OCI-LY1 (cell line): ENCODE results near the gene DCUN1D2.

Experiments used
- H2AFZ ChIP-seq: fragments of 200-600 bp; sonication (generic), shearing (Covaris generic); 2 replicates; pipeline ENCODE4 v1.6.0; 2014; ENCODE audit warnings: antibody characterized with exemption, mild to moderate bottlenecking, low read length
- H3F3A ChIP-seq: fragments of 200-600 bp; sonication (generic), shearing (Covaris generic); 2 replicates; pipeline ENCODE4 v1.6.0; 2014; ENCODE audit warnings: mild to moderate bottlenecking, antibody characterized with exemption, low read length, moderate library complexity; ENCODE audit not compliant: insufficient read depth
- H3K27ac ChIP-seq: fragments of 200-600 bp; sonication (generic); 2 replicates; pipeline ENCODE4 v1.5.1; 2014; ENCODE audit warnings: low read length, mixed run types, mild to moderate bottlenecking, low read depth; ENCODE audit not compliant: poor library complexity, severe bottlenecking
- H3K27me3 ChIP-seq: fragments of 200-600 bp; sonication (generic); 2 replicates; pipeline ENCODE4 v1.6.0; 2014; ENCODE audit warnings: antibody characterized with exemption, mild to moderate bottlenecking, low read length, moderate library complexity; ENCODE audit not compliant: insufficient read depth
- H3K36me3 ChIP-seq: fragments of 200-600 bp; sonication (generic); 2 replicates; pipeline ENCODE4 v1.6.1; 2014; ENCODE audit warnings: mild to moderate bottlenecking, antibody characterized with exemption, low read length, moderate library complexity, mixed read lengths; ENCODE audit not compliant: insufficient read depth
- H3K4me1 ChIP-seq: fragments of 200-600 bp; sonication (generic); 2 replicates; pipeline ENCODE4 v1.5.1; 2014; ENCODE audit warnings: mild to moderate bottlenecking, low read length, moderate library complexity; ENCODE audit not compliant: insufficient read depth, severe bottlenecking
- H3K4me2 ChIP-seq: fragments of 200-600 bp; sonication (generic), shearing (Covaris generic); 2 replicates; pipeline ENCODE4 v1.6.1; 2014; ENCODE audit warnings: low read length
- H3K4me3 ChIP-seq: fragments of 200-600 bp; sonication (generic); 2 replicates; pipeline ENCODE4 v1.5.1; 2014; ENCODE audit warnings: low read length, low read depth, mild to moderate bottlenecking, mixed read lengths; ENCODE audit not compliant: poor library complexity, severe bottlenecking
- H3K79me2 ChIP-seq: fragments of 200-600 bp; shearing (Covaris generic); 2 replicates; pipeline ENCODE4 v1.6.1; 2016; ENCODE audit warnings: mixed run types, low read length, mixed read lengths; ENCODE audit not compliant: insufficient read depth
- H3K9ac ChIP-seq: fragments of 200-600 bp; sonication (generic), shearing (Covaris generic); 2 replicates; pipeline ENCODE4 v1.6.1; 2014; ENCODE audit warnings: mild to moderate bottlenecking, low read length, mixed read lengths
- H3K9me2 ChIP-seq: fragments of 200-600 bp; sonication (generic), shearing (Covaris generic); 2 replicates; pipeline ENCODE4 v1.6.1; 2014; ENCODE audit warnings: low read depth, mild to moderate bottlenecking, low read length, mixed read lengths
- H3K9me3 ChIP-seq: fragments of 200-600 bp; shearing (Covaris generic); 2 replicates; pipeline ENCODE4 v1.6.1; 2014; ENCODE audit warnings: low read length, mixed read lengths
- H4K20me1 ChIP-seq: fragments of 200-600 bp; sonication (generic), shearing (Covaris generic); 2 replicates; pipeline ENCODE4 v1.6.0; 2016; ENCODE audit warnings: mild to moderate bottlenecking, low read length; ENCODE audit not compliant: insufficient read depth
- EZH2 ChIP-seq: fragments of 200-600 bp; sonication (generic), shearing (Covaris generic); IDR thresholded peaks from 2 replicates; pipeline ENCODE4 v1.8.0; 2017; ENCODE audit warnings: borderline replicate concordance, mixed run types, mild to moderate bottlenecking, antibody characterized with exemption, low read length, moderate library complexity, mixed read lengths
- TF ChIP-seq, protein P1 (sequence below): fragments of 200-600 bp; sonication (generic), shearing (Covaris generic); IDR thresholded peaks from 2 replicates; pipeline ENCODE4 v1.5.1; 2017; ENCODE audit warnings: mild to moderate bottlenecking, antibody characterized with exemption, low read length, moderate library complexity, mixed read lengths

The DCUN1D2 gene

DNA sequence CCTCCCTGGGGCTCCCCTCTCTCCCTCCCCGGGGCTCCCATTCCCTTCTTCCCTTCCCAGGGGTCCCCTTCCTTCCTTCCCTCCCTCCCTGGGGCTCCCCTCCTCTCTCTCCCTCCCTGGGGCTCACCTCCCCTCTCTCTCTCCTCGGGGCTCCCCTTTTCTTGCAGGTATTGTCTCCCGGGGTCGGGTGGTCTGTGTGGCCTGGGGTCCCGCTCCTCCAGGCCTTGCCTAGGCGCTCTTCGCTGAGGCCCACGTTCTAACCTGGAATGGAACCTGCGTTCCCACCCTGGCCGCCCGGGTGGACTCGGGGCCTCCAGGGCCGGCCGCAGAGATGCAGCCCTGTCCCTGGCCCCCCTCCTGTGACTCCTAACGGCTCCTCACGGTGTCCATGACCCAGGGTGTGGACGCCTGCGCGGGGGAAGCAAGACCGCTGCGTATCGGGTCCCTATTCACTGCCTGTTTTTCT, 940 bp upstream of the DCUN1D2 start:
- H3K4me1 ChIP-seq: peaks cover 63% of the 10 kb centered on the region

DNA sequence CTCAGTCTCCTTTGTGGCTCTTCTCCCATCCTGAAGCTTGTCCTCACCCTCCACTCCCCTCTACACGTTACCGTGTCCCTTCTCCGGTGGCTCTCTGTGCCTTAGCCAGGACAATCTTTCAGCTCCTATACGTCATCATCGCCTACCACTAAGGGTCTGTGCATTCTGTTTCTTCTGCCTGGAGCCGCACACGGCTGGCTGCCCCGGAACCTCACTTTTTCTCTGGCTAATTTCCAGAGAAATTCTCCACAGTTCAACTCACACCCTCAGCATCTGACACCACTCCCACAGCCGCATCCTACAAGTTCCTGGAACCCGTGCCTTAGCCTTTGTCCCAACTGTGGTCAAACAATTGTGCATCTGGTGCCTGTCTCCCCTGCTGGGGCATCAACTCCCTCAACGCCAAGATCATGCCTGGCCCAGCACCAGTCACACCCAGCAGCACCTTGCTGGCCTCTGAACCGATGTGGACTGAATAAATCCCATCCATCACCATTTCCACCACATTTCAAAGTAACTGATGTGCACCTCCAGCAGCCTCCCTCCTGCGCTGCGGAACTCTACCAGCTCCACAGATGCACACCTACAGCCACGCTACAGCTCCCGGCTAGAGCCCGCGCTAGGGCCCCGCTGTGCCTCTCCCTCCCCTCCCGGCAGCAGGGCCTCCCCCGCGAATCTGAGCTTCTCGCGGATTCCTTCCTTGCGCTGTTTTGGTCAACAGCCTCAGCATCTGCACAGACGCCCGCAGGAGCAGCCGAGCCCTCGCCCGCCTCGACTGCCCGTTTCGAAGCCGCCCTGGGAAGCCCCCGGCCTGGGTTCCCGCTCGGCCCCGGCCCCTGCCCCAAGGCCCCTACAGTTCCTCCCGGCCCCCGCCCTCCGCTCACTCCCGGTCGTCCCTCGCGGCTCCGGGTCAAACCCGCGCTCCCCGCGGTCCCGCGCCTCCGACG, 689 bp downstream of the DCUN1D2 start:
- Histone ChIP-seq H3K9ac (peak overlapping the region; percentile 85), H3K4me2 (peak overlapping the region; percentile 96), H3K9me2 (no peaks in the 10 kb centered on the region), H4K20me1 (no peaks in the 10 kb centered on the region), H3K27me3 (no peaks in the 10 kb centered on the region), H3K36me3 (peaks cover 7% of the 10 kb centered on the region; the same call in 1 of the 2 replicates), H3K4me1 (peaks cover 65% of the 10 kb centered on the region), H3K27ac (no peak overlapping the region), H2AFZ (no peak overlapping the region), H3K79me2 (peaks cover 51% of the 10 kb centered on the region), H3K9me3 (no peaks in the 10 kb centered on the region), H3K4me3 (peak overlapping the region; percentile 89), H3F3A (no peaks in the 10 kb centered on the region)
- TF ChIP-seq EZH2: no peak
- TF ChIP-seq, protein P1, sequence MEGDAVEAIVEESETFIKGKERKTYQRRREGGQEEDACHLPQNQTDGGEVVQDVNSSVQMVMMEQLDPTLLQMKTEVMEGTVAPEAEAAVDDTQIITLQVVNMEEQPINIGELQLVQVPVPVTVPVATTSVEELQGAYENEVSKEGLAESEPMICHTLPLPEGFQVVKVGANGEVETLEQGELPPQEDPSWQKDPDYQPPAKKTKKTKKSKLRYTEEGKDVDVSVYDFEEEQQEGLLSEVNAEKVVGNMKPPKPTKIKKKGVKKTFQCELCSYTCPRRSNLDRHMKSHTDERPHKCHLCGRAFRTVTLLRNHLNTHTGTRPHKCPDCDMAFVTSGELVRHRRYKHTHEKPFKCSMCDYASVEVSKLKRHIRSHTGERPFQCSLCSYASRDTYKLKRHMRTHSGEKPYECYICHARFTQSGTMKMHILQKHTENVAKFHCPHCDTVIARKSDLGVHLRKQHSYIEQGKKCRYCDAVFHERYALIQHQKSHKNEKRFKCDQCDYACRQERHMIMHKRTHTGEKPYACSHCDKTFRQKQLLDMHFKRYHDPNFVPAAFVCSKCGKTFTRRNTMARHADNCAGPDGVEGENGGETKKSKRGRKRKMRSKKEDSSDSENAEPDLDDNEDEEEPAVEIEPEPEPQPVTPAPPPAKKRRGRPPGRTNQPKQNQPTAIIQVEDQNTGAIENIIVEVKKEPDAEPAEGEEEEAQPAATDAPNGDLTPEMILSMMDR: no peak; the same call in none of the 2 replicates

More for the DNA sequence above, 940 bp upstream of the DCUN1D2 start:
- H3K9ac ChIP-seq: peak overlapping the region; percentile 85
- H3K9me3 ChIP-seq: no peaks in the 10 kb centered on the region
- no peak overlapping the region for H3K27ac ChIP-seq
- peaks cover 36% of the 10 kb centered on the region for H3K79me2 ChIP-seq
- H3K27me3 ChIP-seq: no peaks in the 10 kb centered on the region
- H3F3A ChIP-seq: no peaks in the 10 kb centered on the region
- H2AFZ ChIP-seq: no peak overlapping the region
- peak overlapping the region; percentile 96 for H3K4me2 ChIP-seq
- H4K20me1 ChIP-seq: no peaks in the 10 kb centered on the region
- H3K4me3 ChIP-seq: peak overlapping the region; percentile 89
- H3K9me2 ChIP-seq: no peaks in the 10 kb centered on the region
- H3K36me3 ChIP-seq: peaks cover 16% of the 10 kb centered on the region
- TF ChIP-seq EZH2: no peak
- TF ChIP-seq, protein P1: no peak

DNA sequence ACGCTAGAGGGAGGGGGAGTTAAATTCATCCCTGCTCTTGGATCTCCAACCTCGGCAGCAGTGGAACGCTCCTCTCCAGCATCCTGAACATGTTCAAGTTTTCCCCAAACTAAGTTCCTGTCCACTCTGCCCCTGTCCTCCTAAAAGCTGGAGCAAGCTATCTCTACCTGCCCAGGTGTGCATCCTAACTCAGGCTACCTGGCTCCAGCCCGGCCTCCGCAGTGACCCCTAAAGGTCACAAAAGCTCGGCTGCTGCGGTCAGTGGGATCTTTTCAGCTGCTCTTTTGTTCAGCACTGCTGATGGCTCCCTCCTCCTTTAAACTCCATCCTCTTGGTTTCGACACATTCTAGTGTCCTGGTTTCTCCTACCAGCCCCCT, 1.4 kb downstream of the DCUN1D2 start:
- no peaks in the 10 kb centered on the region for H3K27me3 ChIP-seq
- TF ChIP-seq, protein P1: peak; percentile 48; the same call in 1 of the 2 replicates
- no peak for TF ChIP-seq EZH2
- no peaks in the 10 kb centered on the region for H3K9me3 ChIP-seq
- peak overlapping the region; percentile 89 for H3K4me3 ChIP-seq
- no peaks in the 10 kb centered on the region for H4K20me1 ChIP-seq
- peak overlapping the region; percentile 96 for H3K4me2 ChIP-seq
- H3K79me2 ChIP-seq: peaks cover 55% of the 10 kb centered on the region
- H3F3A ChIP-seq: no peaks in the 10 kb centered on the region
- H3K4me1 ChIP-seq: peaks cover 65% of the 10 kb centered on the region
- peaks cover 7% of the 10 kb centered on the region; the same call in 1 of the 2 replicates for H3K36me3 ChIP-seq
- peak overlapping the region; percentile 85 for H3K9ac ChIP-seq
- no peaks in the 10 kb centered on the region for H3K9me2 ChIP-seq
- H3K27ac ChIP-seq: no peak overlapping the region
- H2AFZ ChIP-seq: no peak overlapping the region
